ENCODE results near the gene DNAH6.

DNAH6 gene

GRCh38 chr2:84717302-84717701 lies 201.0 kb downstream of the DNAH6 start:
- DNase-seq (ENCODE audit: low read depth), result no peak
- H3K4me3 ChIP-seq (replicated peaks; ENCODE audit: low read depth, low read length), result no peak overlapping the region
- TF ChIP-seq CTCF (IDR thresholded peaks at IDR 0.05; ENCODE audit: low read length, missing control alignments), result no peak

GRCh38 chr2:84719434-84719833 lies 203.1 kb downstream of the DNAH6 start:
- no peak for TF ChIP-seq CTCF (IDR thresholded peaks at IDR 0.05; ENCODE audit: low read length, missing control alignments)
- DNase-seq (ENCODE audit: low read depth), result no peak
- H3K4me3 ChIP-seq (replicated peaks; ENCODE audit: low read depth, low read length), result no peak overlapping the region

GRCh38 chr2:84723831-84724230 lies 207.5 kb downstream of the DNAH6 start:
- H3K4me3 ChIP-seq (replicated peaks; ENCODE audit: low read depth, low read length), result no peak overlapping the region
- no peak for DNase-seq (ENCODE audit: low read depth)
- TF ChIP-seq CTCF (IDR thresholded peaks at IDR 0.05; ENCODE audit: low read length, missing control alignments), result no peak

- no peak overlapping the region for H3K4me3 ChIP-seq (replicated peaks; ENCODE audit: low read depth, low read length)
- DNase-seq (ENCODE audit: low read depth), result no peak
- TF ChIP-seq CTCF (IDR thresholded peaks at IDR 0.05; ENCODE audit: low read length, missing control alignments), result no peak
Observed at GRCh38 chr2:84725717-84726116, 209.4 kb downstream of the DNAH6 start.

GRCh38 chr2:84727315-84727714 lies 211.0 kb downstream of the DNAH6 start:
- no peak for TF ChIP-seq CTCF (IDR thresholded peaks at IDR 0.05; ENCODE audit: low read length, missing control alignments)
- no peak overlapping the region for H3K4me3 ChIP-seq (replicated peaks; ENCODE audit: low read depth, low read length)
- no peak for DNase-seq (ENCODE audit: low read depth)

- TF ChIP-seq CTCF (IDR thresholded peaks at IDR 0.05; ENCODE audit: low read length, missing control alignments), result no peak
- no peak for DNase-seq (ENCODE audit: low read depth)
- H3K4me3 ChIP-seq (replicated peaks; ENCODE audit: low read depth, low read length), result no peak overlapping the region
Observed at GRCh38 chr2:84729224-84729623, 212.9 kb downstream of the DNAH6 start.

- no peak for DNase-seq (ENCODE audit: low read depth)
- no peak overlapping the region for H3K4me3 ChIP-seq (replicated peaks; ENCODE audit: low read depth, low read length)
- no peak for TF ChIP-seq CTCF (IDR thresholded peaks at IDR 0.05; ENCODE audit: low read length, missing control alignments)
Observed at GRCh38 chr2:84731185-84731584, 214.9 kb downstream of the DNAH6 start.

Measured in fibroblast of pulmonary artery (primary cell).